H1 (cell line): ENCODE measurements around the gene DCANP1. TPM values are rescaled to one million over a fixed set of nuclear protein-coding genes. Genes with fewer than 3 reads are reported as not detected.

Experiments
- ASH2L ChIP-seq: fragments of 200-600, 300-600 bp; sonication (generic); IDR thresholded peaks from one replicate; pipeline ENCODE4 v1.7.1; 2017; ENCODE audit warnings: low read length
- BCL11A ChIP-seq, 2 experiments: IDR thresholded peaks; one replicate each; pipeline ENCODE4 v1.6.1; 2011; ENCODE audit warnings: low read depth in 2 of 2, low read length in 2 of 2, mild to moderate bottlenecking in 2 of 2
- CBX5 ChIP-seq: fragments of 300-800, 300-1000 bp; sonication (generic); IDR thresholded peaks from 2 replicates; pipeline ENCODE4 v1.7.1; 2016; ENCODE audit warnings: antibody characterized with exemption, low read length, low read depth
- EP300 ChIP-seq, 2 experiments: IDR thresholded peaks; 1 replicate in 1 of 2; 2 replicates in 1 of 2; pipeline ENCODE4 v1.6.1; 2011 to 2012; ENCODE audit warnings: low read depth in 2 of 2, low read length in 2 of 2, mild to moderate bottlenecking in 2 of 2, borderline replicate concordance in 1 of 2, inconsistent platforms in 1 of 2, moderate library complexity in 1 of 2
- FOSL1 ChIP-seq: IDR thresholded peaks from 2 replicates; pipeline ENCODE4 v1.6.1; 2011; ENCODE audit warnings: mild to moderate bottlenecking, low read depth, low read length, moderate library complexity; ENCODE audit not compliant: insufficient read depth
- HDAC6 ChIP-seq: IDR thresholded peaks from one replicate; pipeline ENCODE4 v1.7.1; 2012; ENCODE audit warnings: low read depth, mild to moderate bottlenecking, inconsistent platforms, low read length, moderate library complexity
- KDM4A ChIP-seq: IDR thresholded peaks from one replicate; pipeline ENCODE4 v1.7.1; 2012; ENCODE audit warnings: low read depth, mild to moderate bottlenecking, moderate library complexity, low read length, inconsistent platforms; ENCODE audit not compliant: severe bottlenecking
- POLR2AphosphoS5 ChIP-seq: IDR thresholded peaks from 2 replicates; pipeline ENCODE4 v1.6.1; 2011; ENCODE audit warnings: low read depth, low read length
- POU5F1 ChIP-seq: IDR thresholded peaks from 2 replicates; pipeline ENCODE4 v1.6.1; 2011; ENCODE audit warnings: low read depth, mild to moderate bottlenecking, low read length, moderate library complexity
- RBBP5 ChIP-seq: IDR thresholded peaks from 2 replicates; pipeline ENCODE4 v1.7.1; 2012; ENCODE audit warnings: low read depth, mild to moderate bottlenecking, inconsistent platforms, low read length, moderate library complexity, borderline replicate concordance
- SIRT6 ChIP-seq: IDR thresholded peaks from one replicate; pipeline ENCODE4 v1.7.1; 2012; ENCODE audit warnings: low read length, inconsistent platforms
- SP1 ChIP-seq: IDR thresholded peaks from 2 replicates; pipeline ENCODE4 v1.6.1; 2011; ENCODE audit warnings: low read depth, low read length
- SUZ12 ChIP-seq: fragments of 200-600 bp; sonication (generic); IDR thresholded peaks from 2 replicates; pipeline ENCODE4 v1.6.1; 2012; ENCODE audit warnings: mild to moderate bottlenecking, inconsistent platforms, low read length, moderate library complexity, mixed read lengths
- TAF1 ChIP-seq: IDR thresholded peaks from 2 replicates; pipeline ENCODE4 v1.6.1; 2011; ENCODE audit warnings: mild to moderate bottlenecking, low read depth, low read length
- TAF7 ChIP-seq: optimal IDR thresholded peaks from 2 replicates; pipeline ENCODE3; 2011; ENCODE audit warnings: low read depth, mild to moderate bottlenecking, inconsistent platforms, low read length, moderate library complexity, borderline replicate concordance
- TEAD4 ChIP-seq: IDR thresholded peaks from 2 replicates; pipeline ENCODE4 v1.6.1; 2012; ENCODE audit warnings: low read depth, low read length, inconsistent platforms, mixed read lengths
- ZNF274 ChIP-seq: IDR thresholded peaks from 2 replicates; pipeline ENCODE4 v1.7.0; 2012; ENCODE audit warnings: low read length, borderline replicate concordance; ENCODE audit errors: extremely low read depth
- polyA plus RNA-seq, 7 experiments: library from polyadenylated mRNA; depleted of rRNA in 3 of 7; stranded (reverse) in 5 of 7; unstranded in 2 of 7; fragments of >200 nt in 5 of 7; fragments of 200-250 nt in 2 of 7; gene quantifications; 1 replicate in 5 of 7; 2 replicates in 1 of 7; 4 replicates in 1 of 7; pipeline versions ENCODE4 v1.2.1 to v1.2.3, GENCODE V29; 2011 to 2013; ENCODE audit warnings: missing spikeins in 2 of 7, mixed read lengths in 2 of 7
- total RNA-seq: library from RNA; stranded (reverse); fragmentation: NEBNext Ultra II Directional; extraction: Animal tissue kit (Norgen Biotek cat#: 25700); gene quantifications from 2 replicates; pipeline ENCODE4 v1.2.1, GENCODE V29; 2021
- TF ChIP-seq, protein P1 (sequence below): IDR thresholded peaks from 2 replicates; pipeline ENCODE4 v1.6.1; 2012; ENCODE audit warnings: low read length, inconsistent platforms
- TF ChIP-seq, protein P2 (sequence below), 3 experiments: IDR thresholded peaks; 1 replicate in 2 of 3; 2 replicates in 1 of 3; pipeline versions ENCODE4 v1.5.1 to v1.6.1; 2011; ENCODE audit warnings: low read length in 3 of 3, mild to moderate bottlenecking in 3 of 3, inconsistent platforms in 2 of 3, low read depth in 1 of 3, moderate library complexity in 1 of 3; ENCODE audit not compliant: insufficient read depth in 1 of 3; ENCODE audit errors: control extremely low read depth in 1 of 3

Gene DCANP1
- total and polyA plus RNA-seq, 2 of the 8 experiments (the other 6 are each of a cell fraction or from before 2014, with no cell fraction given): not detected

DNA sequence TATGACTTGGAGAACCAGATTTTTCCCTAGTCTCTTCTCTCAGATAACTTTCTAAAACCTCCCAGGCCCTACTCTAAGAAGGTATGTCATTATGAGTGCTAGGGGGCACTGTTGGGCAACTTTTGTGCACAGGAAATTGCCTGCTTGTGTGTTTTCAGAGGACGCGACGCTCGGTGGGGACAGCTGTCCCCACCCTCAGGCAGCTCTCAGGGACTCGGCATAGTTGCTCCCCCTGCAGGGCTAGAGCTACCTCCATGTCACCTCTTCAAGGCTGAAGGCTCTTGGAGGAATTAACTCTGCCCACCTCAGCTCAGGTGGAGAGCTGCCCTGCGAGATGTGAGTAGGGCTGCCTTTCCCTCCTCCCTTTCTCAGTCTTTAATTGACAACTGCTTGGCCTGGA lies 15.2 kb upstream of the DCANP1 start (continued):
- no peak for TF ChIP-seq HDAC6
- TF ChIP-seq, protein P1, sequence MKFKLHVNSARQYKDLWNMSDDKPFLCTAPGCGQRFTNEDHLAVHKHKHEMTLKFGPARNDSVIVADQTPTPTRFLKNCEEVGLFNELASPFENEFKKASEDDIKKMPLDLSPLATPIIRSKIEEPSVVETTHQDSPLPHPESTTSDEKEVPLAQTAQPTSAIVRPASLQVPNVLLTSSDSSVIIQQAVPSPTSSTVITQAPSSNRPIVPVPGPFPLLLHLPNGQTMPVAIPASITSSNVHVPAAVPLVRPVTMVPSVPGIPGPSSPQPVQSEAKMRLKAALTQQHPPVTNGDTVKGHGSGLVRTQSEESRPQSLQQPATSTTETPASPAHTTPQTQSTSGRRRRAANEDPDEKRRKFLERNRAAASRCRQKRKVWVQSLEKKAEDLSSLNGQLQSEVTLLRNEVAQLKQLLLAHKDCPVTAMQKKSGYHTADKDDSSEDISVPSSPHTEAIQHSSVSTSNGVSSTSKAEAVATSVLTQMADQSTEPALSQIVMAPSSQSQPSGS: no peak
- TF ChIP-seq SUZ12: no peak
- TF ChIP-seq TAF1: no peak
- TF ChIP-seq POU5F1: no peak
- 0 out of 2 replicates have a peak, but pooled peaks have one; percentile 27 for TF ChIP-seq TEAD4
- TF ChIP-seq ZNF274: no peak
- no peak for TF ChIP-seq KDM4A
- TF ChIP-seq EP300 (IDR thresholded peaks at IDR 0.05; ENCODE audit: borderline replicate concordance in 1 of 2, low read depth in 2 of 2, low read length in 2 of 2): no peak
- TF ChIP-seq BCL11A (IDR thresholded peaks at IDR 0.05; ENCODE audit: low read depth in 2 of 2, low read length in 2 of 2): no peak
- TF ChIP-seq CBX5: no peak
- no peak for TF ChIP-seq FOSL1
- no peak for TF ChIP-seq SIRT6
- peak; percentile 51 for TF ChIP-seq TAF7
- TF ChIP-seq POLR2AphosphoS5: no peak
- TF ChIP-seq SP1: 0 out of 2 replicates have a peak, but pooled peaks have one; percentile 29
- TF ChIP-seq RBBP5: no peak
- TF ChIP-seq ASH2L: peak; percentile 43
- TF ChIP-seq, protein P2, sequence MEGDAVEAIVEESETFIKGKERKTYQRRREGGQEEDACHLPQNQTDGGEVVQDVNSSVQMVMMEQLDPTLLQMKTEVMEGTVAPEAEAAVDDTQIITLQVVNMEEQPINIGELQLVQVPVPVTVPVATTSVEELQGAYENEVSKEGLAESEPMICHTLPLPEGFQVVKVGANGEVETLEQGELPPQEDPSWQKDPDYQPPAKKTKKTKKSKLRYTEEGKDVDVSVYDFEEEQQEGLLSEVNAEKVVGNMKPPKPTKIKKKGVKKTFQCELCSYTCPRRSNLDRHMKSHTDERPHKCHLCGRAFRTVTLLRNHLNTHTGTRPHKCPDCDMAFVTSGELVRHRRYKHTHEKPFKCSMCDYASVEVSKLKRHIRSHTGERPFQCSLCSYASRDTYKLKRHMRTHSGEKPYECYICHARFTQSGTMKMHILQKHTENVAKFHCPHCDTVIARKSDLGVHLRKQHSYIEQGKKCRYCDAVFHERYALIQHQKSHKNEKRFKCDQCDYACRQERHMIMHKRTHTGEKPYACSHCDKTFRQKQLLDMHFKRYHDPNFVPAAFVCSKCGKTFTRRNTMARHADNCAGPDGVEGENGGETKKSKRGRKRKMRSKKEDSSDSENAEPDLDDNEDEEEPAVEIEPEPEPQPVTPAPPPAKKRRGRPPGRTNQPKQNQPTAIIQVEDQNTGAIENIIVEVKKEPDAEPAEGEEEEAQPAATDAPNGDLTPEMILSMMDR (IDR thresholded peaks at IDR 0.05; ENCODE audit: control extremely low read depth in 1 of 3, insufficient read depth in 1 of 3, low read depth in 1 of 3, low read length in 3 of 3): peak; percentile 51 to 91 (median 82)
- TF ChIP-seq, all 59 proteins: peak for 9
